ENCODE data around the gene DMWD. TPM values are rescaled to one million over a fixed set of nuclear protein-coding genes. Genes with fewer than 3 reads are reported as not detected.

Gene DMWD
- total and polyA plus RNA-seq, 2 of the 4 experiments (the other 2 are of a cell fraction), result 9.7 to 28.5 TPM

GRCh38 chr19:45779231-45780145 lies 13.2 kb downstream of the DMWD start:
- no peaks in the 10 kb centered on the region for H3K27me3 ChIP-seq (ENCODE audit: control insufficient read depth, insufficient read depth, low read length)
- CTCF ChIA-PET, result no interaction called here
- no peak overlapping the region for H3K4me2 ChIP-seq (ENCODE audit: low read depth, low read length)
- H3K27ac ChIP-seq (ENCODE audit: insufficient read depth, low read length), result no peak overlapping the region
- H2BK20ac ChIP-seq (ENCODE audit: low read depth, low read length), result no peak overlapping the region
- intact Hi-C loops (cut with micrococcal nuclease) (no loop called here), dilution Hi-C loops (cut with HindIII; ENCODE audit: low sequenced_read_pairs, unreplicated experiment) (no loop called here), in situ Hi-C loops (cut with MboI; ENCODE audit: low sequenced_read_pairs) (no loop called here)
- H3K4me3 ChIP-seq (ENCODE audit: insufficient read depth, low read depth, low read length), result no peak overlapping the region
- H4K91ac ChIP-seq (ENCODE audit: insufficient read depth, low read depth, low read length), result no peak overlapping the region
- H2BK120ac ChIP-seq (ENCODE audit: low read depth, low read length), result no peak overlapping the region
- DNase-seq (no peak), ATAC-seq (ENCODE audit: low read depth) (peak; percentile 16; the same call in 1 of the 2 replicates)
- WGBS, 2 experiments (ENCODE audit: extremely low coverage in 2 of 2, insufficient read length in 1 of 2), result 48% methylated on average over 18 of the region's 48 CpGs; no CpG with 5 or more reads in 1 of the 2 experiments
- peaks cover 23 to 66% of the 10 kb centered on the region in 2 experiments for H3K79me1 ChIP-seq (ENCODE audit: low read depth in 1 of 2, low read length in 2 of 2)
- no peak overlapping the region for H3K14ac ChIP-seq (replicated peaks; ENCODE audit: low read depth, low read length)
- H3K56ac ChIP-seq (ENCODE audit: extremely low read depth, insufficient read depth, low read length), result no peak overlapping the region
- H4K8ac ChIP-seq (ENCODE audit: low read depth in 2 of 2, low read length in 2 of 2), result no peak overlapping the region
- H4K5ac ChIP-seq (ENCODE audit: low read depth, low read length), result no peak overlapping the region
- 0 out of 2 replicates have a peak overlapping the region, but pooled peaks have one; percentile 60 for H3K23ac ChIP-seq (ENCODE audit: low read depth, low read length)
- no peak overlapping the region for H3K18ac ChIP-seq (ENCODE audit: low read depth, low read length)
- TF ChIP-seq USF2 (IDR thresholded peaks at IDR 0.05; ENCODE audit: low read depth, low read length), result no peak
- TF ChIP-seq BHLHE40 (IDR thresholded peaks at IDR 0.05; ENCODE audit: low read depth, low read length), result no peak
- no peak for TF ChIP-seq RCOR1 (IDR thresholded peaks at IDR 0.05; ENCODE audit: insufficient replicate concordance, low read length)
- no peak for TF ChIP-seq POLR2A (IDR thresholded peaks at IDR 0.05; ENCODE audit: low read depth, low read length)
- no peak for TF ChIP-seq MAFK (IDR thresholded peaks at IDR 0.05; ENCODE audit: low read depth, low read length)
- no peak for TF ChIP-seq FOS (IDR thresholded peaks at IDR 0.05; ENCODE audit: low read depth, low read length)
- TF ChIP-seq NFE2L2 (IDR thresholded peaks at IDR 0.05; ENCODE audit: low read depth, low read length), result no peak
- no peak for TF ChIP-seq CTCF (conservative IDR thresholded peaks at IDR 0.05; ENCODE audit: low read depth, low read length)
- TF ChIP-seq RAD21 (IDR thresholded peaks at IDR 0.05; ENCODE audit: low read length), result no peak
- no peak for TF ChIP-seq CHD1 (IDR thresholded peaks at IDR 0.05; ENCODE audit: low read depth, low read length)
- TF ChIP-seq ELK1 (IDR thresholded peaks at IDR 0.05; ENCODE audit: borderline replicate concordance, low read depth, low read length), result no peak
- H3K36me3 ChIP-seq (ENCODE audit: control insufficient read depth, insufficient read depth, low read length), result peaks cover 33% of the 10 kb centered on the region
- POLR2A ChIA-PET (ENCODE audit: unreplicated experiment), result no interaction called here
- peaks cover 28% of the 10 kb centered on the region for H3K4me1 ChIP-seq (ENCODE audit: control insufficient read depth, insufficient read depth, low read length)
- H3K4ac ChIP-seq (ENCODE audit: low read depth, low read length), result no peak overlapping the region
- H3K9me3 ChIP-seq (ENCODE audit: control insufficient read depth, insufficient read depth, low read length), result no peaks in the 10 kb centered on the region
- no peak overlapping the region for H2AFZ ChIP-seq (replicated peaks; ENCODE audit: low read length, poor library complexity)
- peaks cover 30% of the 10 kb centered on the region for H4K20me1 ChIP-seq (ENCODE audit: insufficient read depth, low read length)
- no peak overlapping the region for H2BK5ac ChIP-seq (ENCODE audit: low read depth, low read length, poor library complexity, severe bottlenecking)
- peak overlapping the region; percentile 70 for H2AK9ac ChIP-seq (replicated peaks; ENCODE audit: low read depth, low read length, poor library complexity)
- BruUV-seq (replicated peaks), result no TSS peak
- H3K9ac ChIP-seq (ENCODE audit: low read depth, low read length), result no peak overlapping the region
- H2BK15ac ChIP-seq (ENCODE audit: low read depth, low read length), result no peak overlapping the region
- H2AK5ac ChIP-seq (ENCODE audit: low read depth, low read length), result no peak overlapping the region; the same call in 1 of the 2 replicates
- H3K9me1 ChIP-seq (ENCODE audit: insufficient read depth, low read length), result peaks cover 15% of the 10 kb centered on the region
